HepG2 (cell line): ENCODE data around the gene GNA14. TPM values are rescaled to one million over a fixed set of nuclear protein-coding genes. Genes with fewer than 3 reads are reported as not detected.

ENCODE experiments used
- CREB1 ChIP-seq, 2 experiments: fragments of 450-650 bp in 1 of 2; IDR thresholded peaks; 2 replicates each; pipeline ENCODE4 v1.6.1; 2016 to 2017; ENCODE audit warnings: control low read depth in 1 of 2, mild to moderate bottlenecking in 1 of 2, missing compliant biosample characterization in 1 of 2, missing genetic modification characterization in 1 of 2
- ELF1 ChIP-seq: sonication (generic); formaldehyde crosslinking; IDR thresholded peaks from 2 replicates; pipeline ENCODE4 v1.4.0; 2020; ENCODE audit warnings: missing genetic modification reagents
- ETV5 ChIP-seq: IDR thresholded peaks from 2 replicates; pipeline ENCODE4 v1.6.1; 2018; ENCODE audit warnings: missing biosample characterization, missing genetic modification reagents, inconsistent platforms, borderline replicate concordance
- FOXA1 ChIP-seq, 2 experiments: fragments of 450-650 bp in 1 of 2; sonication (generic) in 1 of 2; formaldehyde crosslinking in 1 of 2; IDR thresholded peaks; 2 replicates each; pipeline versions ENCODE4 v1.4.0 to v1.6.1; 2016 to 2020; ENCODE audit warnings: missing genetic modification reagents in 1 of 2
- FOXA3 ChIP-seq: IDR thresholded peaks from 2 replicates; pipeline ENCODE4 v1.6.1; 2016; ENCODE audit warnings: missing genetic modification reagents, missing compliant biosample characterization
- FOXJ3 ChIP-seq: sonication (generic); formaldehyde crosslinking; IDR thresholded peaks from 2 replicates; pipeline ENCODE4 v1.4.0; 2020; ENCODE audit warnings: missing genetic modification reagents, mild to moderate bottlenecking, borderline replicate concordance
- HMGXB3 ChIP-seq: sonication (generic); formaldehyde crosslinking; IDR thresholded peaks from 2 replicates; pipeline ENCODE4 v1.4.0; 2020; ENCODE audit warnings: missing genetic modification reagents, borderline replicate concordance
- LCORL ChIP-seq, 2 experiments: fragments of 450-650 bp in 1 of 2; sonication (generic) in 1 of 2; formaldehyde crosslinking in 1 of 2; IDR thresholded peaks; 2 replicates each; pipeline versions ENCODE4 v1.5.0 to v1.6.1; 2017 to 2020; ENCODE audit warnings: antibody characterized with exemption in 1 of 2, missing genetic modification reagents in 1 of 2
- MIER2 ChIP-seq: IDR thresholded peaks from 2 replicates; pipeline ENCODE4 v1.6.1; 2016; ENCODE audit warnings: missing biosample characterization, missing genetic modification reagents
- POGZ ChIP-seq: sonication (generic); formaldehyde crosslinking; IDR thresholded peaks from 2 replicates; pipeline ENCODE4 v1.4.0; 2020; ENCODE audit warnings: mild to moderate bottlenecking, missing genetic modification reagents
- SP5 ChIP-seq: IDR thresholded peaks from 2 replicates; pipeline ENCODE4 v1.6.1; 2016; ENCODE audit warnings: low read depth, borderline replicate concordance
- TFDP1 ChIP-seq: IDR thresholded peaks from 2 replicates; pipeline ENCODE4 v1.6.1; 2016; ENCODE audit warnings: missing compliant biosample characterization, missing genetic modification reagents, borderline replicate concordance
- ZFP90 ChIP-seq: sonication (generic); formaldehyde crosslinking; IDR thresholded peaks from 2 replicates; pipeline ENCODE4 v1.8.0; 2022; ENCODE audit warnings: missing genetic modification reagents, mild to moderate bottlenecking, inconsistent platforms, borderline replicate concordance
- ZNF12 ChIP-seq: sonication (generic); formaldehyde crosslinking; IDR thresholded peaks from 2 replicates; pipeline ENCODE4 v1.5.0; 2020; ENCODE audit warnings: missing genetic modification reagents
- ZNF33A ChIP-seq: sonication (generic); formaldehyde crosslinking; IDR thresholded peaks from 2 replicates; pipeline ENCODE4 v1.5.1; 2020; ENCODE audit warnings: missing genetic modification reagents, mild to moderate bottlenecking, moderate library complexity, borderline replicate concordance
- ZNF607 ChIP-seq: sonication (generic); formaldehyde crosslinking; IDR thresholded peaks from 2 replicates; pipeline ENCODE4 v1.5.1; 2020; ENCODE audit warnings: missing genetic modification reagents, mild to moderate bottlenecking, borderline replicate concordance
- ZNF670 ChIP-seq: sonication (generic); formaldehyde crosslinking; IDR thresholded peaks from 2 replicates; pipeline ENCODE4 v1.8.0; 2022; ENCODE audit warnings: mild to moderate bottlenecking, missing genetic modification reagents, borderline replicate concordance
- ZNF792 ChIP-seq: IDR thresholded peaks from 2 replicates; pipeline ENCODE4 v1.6.1; 2016
- polyA plus RNA-seq, 8 experiments: library from polyadenylated mRNA; depleted of rRNA in 3 of 8; stranded (reverse) in 7 of 8; unstranded in 1 of 8; fragments of >200 nt; fragmentation: Illumina TruSeq in 4 of 8; extraction: Trizol in 4 of 8; gene quantifications; 2 replicates each; pipeline versions ENCODE4 v1.2.1 to v1.2.3, GENCODE V29; 2011 to 2016; ENCODE audit warnings: low read depth in 4 of 8, missing spikeins in 1 of 8, mixed read lengths in 1 of 8; ENCODE audit not compliant: insufficient read depth in 1 of 8
- total RNA-seq, 5 experiments: library from RNA; depleted of rRNA; stranded (reverse); fragments of >200 nt; fragmentation: Illumina TruSeq; extraction: Trizol; gene quantifications; 2 replicates each; pipeline ENCODE4 v1.2.3, GENCODE V29; 2016; ENCODE audit warnings: low read depth in 1 of 5
- TF ChIP-seq, protein P1 (sequence below): sonication (generic); formaldehyde crosslinking; IDR thresholded peaks from 2 replicates; pipeline ENCODE4 v1.8.0; 2022; ENCODE audit warnings: missing genetic modification reagents, mild to moderate bottlenecking, borderline replicate concordance
- TF ChIP-seq, protein P2 (sequence below): sonication (generic); formaldehyde crosslinking; IDR thresholded peaks from 2 replicates; pipeline ENCODE4 v1.4.0; 2020; ENCODE audit warnings: mild to moderate bottlenecking, low read depth, missing genetic modification reagents

GNA14 gene
- total and polyA plus RNA-seq, 2 of the 13 experiments (the other 11 are each of a cell fraction or from before 2014, with no cell fraction given) = not detected

DNA sequence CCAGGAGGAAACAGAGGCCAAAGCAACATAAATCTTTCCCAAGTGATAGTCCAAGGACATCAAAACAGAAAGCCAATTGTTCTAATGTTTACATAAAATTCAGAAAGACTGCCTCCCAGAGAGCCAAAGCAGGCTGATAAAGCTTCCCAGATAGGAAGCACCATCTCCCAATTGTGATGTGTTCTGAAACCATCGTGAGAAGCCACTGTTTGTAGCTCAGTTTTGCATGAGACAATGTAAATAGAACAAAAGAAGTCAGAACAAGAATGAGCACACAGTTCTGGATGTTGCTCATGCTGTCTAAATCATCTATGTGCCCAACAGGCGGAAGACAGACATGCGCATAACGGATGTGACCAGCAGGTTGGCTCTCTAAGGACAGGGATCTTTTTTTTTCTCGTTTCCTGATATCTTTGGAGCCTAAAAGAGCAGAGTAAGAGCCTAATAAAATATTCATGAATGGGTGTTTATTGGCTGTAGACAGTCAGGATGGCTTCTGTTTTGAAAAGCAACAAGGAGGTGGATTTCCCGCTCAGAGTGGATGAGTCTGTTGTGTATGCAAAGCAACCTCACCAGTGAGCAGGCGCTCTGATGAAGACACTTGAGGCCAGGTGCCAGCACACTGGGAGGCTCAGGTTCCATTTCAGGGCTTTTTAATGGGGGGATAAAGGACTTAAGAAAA lies 113.6 kb downstream of the GNA14 start (continued):
- no peak for TF ChIP-seq HMGXB3 (CRISPR knock-in tag)
- no peak for TF ChIP-seq FOXA1 (IDR thresholded peaks at IDR 0.05)
- TF ChIP-seq FOXA1 (CRISPR knock-in tag; IDR thresholded peaks at IDR 0.05) = peak; percentile 74
- peak; percentile 37; the same call in 1 of the 2 replicates for TF ChIP-seq TFDP1
- TF ChIP-seq CREB1 (IDR thresholded peaks at IDR 0.05) = no peak
- peak; percentile 58; the same call in 1 of the 2 replicates for TF ChIP-seq CREB1 (CRISPR knock-in tag; IDR thresholded peaks at IDR 0.05)
- no peak for TF ChIP-seq LCORL (IDR thresholded peaks at IDR 0.05)
- peak; percentile 59; the same call in 1 of the 2 replicates for TF ChIP-seq LCORL (CRISPR knock-in tag; IDR thresholded peaks at IDR 0.05)
- TF ChIP-seq ZNF607 = 0 out of 2 replicates have a peak, but pooled peaks have one; percentile 31
- TF ChIP-seq FOXA3 (CRISPR knock-in tag) = peak; percentile 84
- TF ChIP-seq ETV5 (CRISPR knock-in tag) = peak; percentile 60; the same call in 1 of the 2 replicates
- TF ChIP-seq, protein P1, sequence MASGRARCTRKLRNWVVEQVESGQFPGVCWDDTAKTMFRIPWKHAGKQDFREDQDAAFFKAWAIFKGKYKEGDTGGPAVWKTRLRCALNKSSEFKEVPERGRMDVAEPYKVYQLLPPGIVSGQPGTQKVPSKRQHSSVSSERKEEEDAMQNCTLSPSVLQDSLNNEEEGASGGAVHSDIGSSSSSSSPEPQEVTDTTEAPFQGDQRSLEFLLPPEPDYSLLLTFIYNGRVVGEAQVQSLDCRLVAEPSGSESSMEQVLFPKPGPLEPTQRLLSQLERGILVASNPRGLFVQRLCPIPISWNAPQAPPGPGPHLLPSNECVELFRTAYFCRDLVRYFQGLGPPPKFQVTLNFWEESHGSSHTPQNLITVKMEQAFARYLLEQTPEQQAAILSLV (CRISPR knock-in tag) = no peak
- no peak for TF ChIP-seq ZNF670 (CRISPR knock-in tag)
- no peak for TF ChIP-seq ZFP90 (CRISPR knock-in tag)
- peak; percentile 39; the same call in 1 of the 2 replicates for TF ChIP-seq ZNF792
- 0 out of 2 replicates have a peak, but pooled peaks have one; percentile 57 for TF ChIP-seq MIER2
- 0 out of 2 replicates have a peak, but pooled peaks have one; percentile 43 for TF ChIP-seq ELF1
- peak; percentile 87 for TF ChIP-seq ZNF12 (CRISPR knock-in tag)
- peak; percentile 46; the same call in 1 of the 2 replicates for TF ChIP-seq SP5 (CRISPR knock-in tag)
- TF ChIP-seq FOXJ3 (CRISPR knock-in tag) = peak; percentile 66; the same call in 1 of the 2 replicates
- 0 out of 2 replicates have a peak, but pooled peaks have one; percentile 25 for TF ChIP-seq POGZ (CRISPR knock-in tag)
- no peak for TF ChIP-seq ZNF33A
- TF ChIP-seq, protein P2, sequence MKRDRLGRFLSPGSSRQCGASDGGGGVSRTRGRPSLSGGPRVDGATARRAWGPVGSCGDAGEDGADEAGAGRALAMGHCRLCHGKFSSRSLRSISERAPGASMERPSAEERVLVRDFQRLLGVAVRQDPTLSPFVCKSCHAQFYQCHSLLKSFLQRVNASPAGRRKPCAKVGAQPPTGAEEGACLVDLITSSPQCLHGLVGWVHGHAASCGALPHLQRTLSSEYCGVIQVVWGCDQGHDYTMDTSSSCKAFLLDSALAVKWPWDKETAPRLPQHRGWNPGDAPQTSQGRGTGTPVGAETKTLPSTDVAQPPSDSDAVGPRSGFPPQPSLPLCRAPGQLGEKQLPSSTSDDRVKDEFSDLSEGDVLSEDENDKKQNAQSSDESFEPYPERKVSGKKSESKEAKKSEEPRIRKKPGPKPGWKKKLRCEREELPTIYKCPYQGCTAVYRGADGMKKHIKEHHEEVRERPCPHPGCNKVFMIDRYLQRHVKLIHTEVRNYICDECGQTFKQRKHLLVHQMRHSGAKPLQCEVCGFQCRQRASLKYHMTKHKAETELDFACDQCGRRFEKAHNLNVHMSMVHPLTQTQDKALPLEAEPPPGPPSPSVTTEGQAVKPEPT (CRISPR knock-in tag) = no peak
